ENCODE results near the gene TNKS2. TPM values are rescaled to one million over a fixed set of nuclear protein-coding genes. Genes with fewer than 3 reads are reported as not detected.

Gene TNKS2
- total and polyA plus RNA-seq, 2 of the 13 experiments (the other 11 are each of a cell fraction or from before 2014, with no cell fraction given) = 15.2 to 19.4 TPM

DNA sequence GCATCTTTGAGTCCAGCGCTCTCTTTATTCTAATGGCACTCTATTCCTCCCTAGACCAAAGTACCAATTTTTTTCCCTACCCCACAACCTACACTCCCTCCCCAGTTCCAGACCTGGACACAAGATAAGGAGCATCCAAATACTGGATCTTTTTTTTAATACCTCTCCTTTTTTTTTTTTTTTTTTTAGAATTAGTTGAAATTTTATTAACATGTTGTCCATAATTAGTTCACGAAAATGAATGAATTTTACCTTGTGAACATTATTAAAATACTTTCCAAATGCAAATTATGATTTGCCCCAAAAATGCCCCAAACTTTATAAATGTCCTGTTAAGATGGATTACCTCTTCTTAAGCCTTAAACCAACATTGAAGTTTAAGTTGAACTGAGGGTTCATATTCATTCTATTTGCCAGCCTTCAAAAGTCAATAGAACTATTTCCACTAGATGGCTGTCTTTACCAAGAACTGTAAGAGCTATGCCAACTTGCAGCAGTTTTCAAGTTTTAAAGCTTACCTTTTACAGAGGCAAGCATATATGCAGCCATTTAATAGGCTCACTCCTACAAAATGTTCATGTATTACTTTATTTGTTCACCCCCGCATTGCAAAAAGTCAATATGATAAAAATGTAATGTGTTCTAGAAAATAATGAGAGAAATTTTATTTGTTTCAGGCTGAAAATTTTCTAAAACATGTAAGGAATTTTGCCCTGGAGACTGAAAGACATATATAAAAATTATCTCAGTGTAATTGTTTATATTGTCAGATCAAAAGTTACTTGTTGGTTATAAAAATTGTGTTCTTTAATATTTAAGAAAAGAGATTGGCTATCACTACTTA is 39.7 kb upstream of the TNKS2 start (continued):
- TF ChIP-seq, protein P1, sequence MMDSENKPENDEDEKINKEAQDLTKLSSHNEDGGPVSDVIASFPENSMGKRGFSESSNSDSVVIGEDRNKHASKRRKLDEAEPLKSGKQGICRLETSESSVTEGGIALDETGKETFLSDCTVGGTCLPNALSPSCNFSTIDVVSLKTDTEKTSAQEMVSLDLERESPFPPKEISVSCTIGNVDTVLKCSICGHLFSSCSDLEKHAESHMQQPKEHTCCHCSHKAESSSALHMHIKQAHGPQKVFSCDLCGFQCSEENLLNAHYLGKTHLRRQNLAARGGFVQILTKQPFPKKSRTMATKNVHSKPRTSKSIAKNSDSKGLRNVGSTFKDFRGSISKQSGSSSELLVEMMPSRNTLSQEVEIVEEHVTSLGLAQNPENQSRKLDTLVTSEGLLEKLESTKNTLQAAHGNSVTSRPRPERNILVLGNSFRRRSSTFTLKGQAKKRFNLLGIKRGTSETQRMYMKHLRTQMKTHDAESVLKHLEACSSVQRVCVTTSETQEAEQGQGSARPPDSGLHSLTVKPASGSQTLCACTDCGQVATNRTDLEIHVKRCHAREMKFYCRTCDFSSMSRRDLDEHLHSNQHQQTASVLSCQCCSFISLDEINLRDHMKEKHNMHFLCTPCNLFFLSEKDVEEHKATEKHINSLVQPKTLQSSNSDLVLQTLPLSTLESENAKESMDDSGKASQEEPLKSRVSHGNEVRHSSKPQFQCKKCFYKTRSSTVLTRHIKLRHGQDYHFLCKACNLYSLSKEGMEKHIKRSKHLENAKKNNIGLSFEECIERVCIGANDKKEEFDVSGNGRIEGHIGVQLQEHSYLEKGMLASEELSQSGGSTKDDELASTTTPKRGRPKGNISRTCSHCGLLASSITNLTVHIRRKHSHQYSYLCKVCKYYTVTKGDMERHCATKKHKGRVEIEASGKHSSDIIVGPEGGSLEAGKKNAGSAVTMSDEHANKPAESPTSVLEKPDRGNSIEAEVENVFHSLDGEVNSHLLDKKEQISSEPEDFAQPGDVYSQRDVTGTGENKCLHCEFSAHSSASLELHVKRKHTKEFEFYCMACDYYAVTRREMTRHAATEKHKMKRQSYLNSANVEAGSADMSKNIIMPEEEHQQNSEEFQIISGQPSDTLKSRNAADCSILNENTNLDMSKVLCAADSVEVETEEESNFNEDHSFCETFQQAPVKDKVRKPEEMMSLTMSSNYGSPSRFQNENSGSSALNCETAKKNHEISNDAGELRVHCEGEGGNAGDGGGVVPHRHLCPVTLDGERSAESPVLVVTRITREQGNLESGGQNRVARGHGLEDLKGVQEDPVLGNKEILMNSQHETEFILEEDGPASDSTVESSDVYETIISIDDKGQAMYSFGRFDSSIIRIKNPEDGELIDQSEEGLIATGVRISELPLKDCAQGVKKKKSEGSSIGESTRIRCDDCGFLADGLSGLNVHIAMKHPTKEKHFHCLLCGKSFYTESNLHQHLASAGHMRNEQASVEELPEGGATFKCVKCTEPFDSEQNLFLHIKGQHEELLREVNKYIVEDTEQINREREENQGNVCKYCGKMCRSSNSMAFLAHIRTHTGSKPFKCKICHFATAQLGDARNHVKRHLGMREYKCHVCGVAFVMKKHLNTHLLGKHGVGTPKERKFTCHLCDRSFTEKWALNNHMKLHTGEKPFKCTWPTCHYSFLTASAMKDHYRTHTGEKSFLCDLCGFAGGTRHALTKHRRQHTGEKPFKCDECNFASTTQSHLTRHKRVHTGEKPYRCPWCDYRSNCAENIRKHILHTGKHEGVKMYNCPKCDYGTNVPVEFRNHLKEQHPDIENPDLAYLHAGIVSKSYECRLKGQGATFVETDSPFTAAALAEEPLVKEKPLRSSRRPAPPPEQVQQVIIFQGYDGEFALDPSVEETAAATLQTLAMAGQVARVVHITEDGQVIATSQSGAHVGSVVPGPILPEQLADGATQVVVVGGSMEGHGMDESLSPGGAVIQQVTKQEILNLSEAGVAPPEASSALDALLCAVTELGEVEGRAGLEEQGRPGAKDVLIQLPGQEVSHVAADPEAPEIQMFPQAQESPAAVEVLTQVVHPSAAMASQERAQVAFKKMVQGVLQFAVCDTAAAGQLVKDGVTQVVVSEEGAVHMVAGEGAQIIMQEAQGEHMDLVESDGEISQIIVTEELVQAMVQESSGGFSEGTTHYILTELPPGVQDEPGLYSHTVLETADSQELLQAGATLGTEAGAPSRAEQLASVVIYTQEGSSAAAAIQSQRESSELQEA (CRISPR knock-in tag; IDR thresholded peaks at IDR 0.05; ENCODE audit: not compliant biosample characterization) = no peak
- peak; percentile 87 for TF ChIP-seq SMC3 (IDR thresholded peaks at IDR 0.05; ENCODE audit: low read length)
- TF ChIP-seq, protein P2, sequence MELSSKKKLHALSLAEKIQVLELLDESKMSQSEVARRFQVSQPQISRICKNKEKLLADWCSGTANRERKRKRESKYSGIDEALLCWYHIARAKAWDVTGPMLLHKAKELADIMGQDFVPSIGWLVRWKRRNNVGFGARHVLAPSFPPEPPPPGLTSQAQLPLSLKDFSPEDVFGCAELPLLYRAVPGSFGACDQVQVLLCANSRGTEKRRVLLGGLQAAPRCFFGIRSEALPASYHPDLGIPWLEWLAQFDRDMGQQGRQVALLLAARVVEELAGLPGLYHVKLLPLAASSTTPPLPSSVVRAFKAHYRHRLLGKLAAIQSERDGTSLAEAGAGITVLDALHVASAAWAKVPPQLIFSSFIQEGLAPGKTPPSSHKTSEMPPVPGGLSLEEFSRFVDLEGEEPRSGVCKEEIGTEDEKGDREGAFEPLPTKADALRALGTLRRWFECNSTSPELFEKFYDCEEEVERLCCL (CRISPR knock-in tag; IDR thresholded peaks at IDR 0.05; ENCODE audit: borderline replicate concordance) = no peak
- TF ChIP-seq, protein P3, sequence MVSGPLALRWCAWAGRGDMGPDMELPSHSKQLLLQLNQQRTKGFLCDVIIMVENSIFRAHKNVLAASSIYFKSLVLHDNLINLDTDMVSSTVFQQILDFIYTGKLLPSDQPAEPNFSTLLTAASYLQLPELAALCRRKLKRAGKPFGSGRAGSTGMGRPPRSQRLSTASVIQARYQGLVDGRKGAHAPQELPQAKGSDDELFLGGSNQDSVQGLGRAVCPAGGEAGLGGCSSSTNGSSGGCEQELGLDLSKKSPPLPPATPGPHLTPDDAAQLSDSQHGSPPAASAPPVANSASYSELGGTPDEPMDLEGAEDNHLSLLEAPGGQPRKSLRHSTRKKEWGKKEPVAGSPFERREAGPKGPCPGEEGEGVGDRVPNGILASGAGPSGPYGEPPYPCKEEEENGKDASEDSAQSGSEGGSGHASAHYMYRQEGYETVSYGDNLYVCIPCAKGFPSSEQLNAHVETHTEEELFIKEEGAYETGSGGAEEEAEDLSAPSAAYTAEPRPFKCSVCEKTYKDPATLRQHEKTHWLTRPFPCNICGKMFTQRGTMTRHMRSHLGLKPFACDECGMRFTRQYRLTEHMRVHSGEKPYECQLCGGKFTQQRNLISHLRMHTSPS (CRISPR knock-in tag; IDR thresholded peaks at IDR 0.05; ENCODE audit: low read depth) = no peak
- TF ChIP-seq, protein P4, sequence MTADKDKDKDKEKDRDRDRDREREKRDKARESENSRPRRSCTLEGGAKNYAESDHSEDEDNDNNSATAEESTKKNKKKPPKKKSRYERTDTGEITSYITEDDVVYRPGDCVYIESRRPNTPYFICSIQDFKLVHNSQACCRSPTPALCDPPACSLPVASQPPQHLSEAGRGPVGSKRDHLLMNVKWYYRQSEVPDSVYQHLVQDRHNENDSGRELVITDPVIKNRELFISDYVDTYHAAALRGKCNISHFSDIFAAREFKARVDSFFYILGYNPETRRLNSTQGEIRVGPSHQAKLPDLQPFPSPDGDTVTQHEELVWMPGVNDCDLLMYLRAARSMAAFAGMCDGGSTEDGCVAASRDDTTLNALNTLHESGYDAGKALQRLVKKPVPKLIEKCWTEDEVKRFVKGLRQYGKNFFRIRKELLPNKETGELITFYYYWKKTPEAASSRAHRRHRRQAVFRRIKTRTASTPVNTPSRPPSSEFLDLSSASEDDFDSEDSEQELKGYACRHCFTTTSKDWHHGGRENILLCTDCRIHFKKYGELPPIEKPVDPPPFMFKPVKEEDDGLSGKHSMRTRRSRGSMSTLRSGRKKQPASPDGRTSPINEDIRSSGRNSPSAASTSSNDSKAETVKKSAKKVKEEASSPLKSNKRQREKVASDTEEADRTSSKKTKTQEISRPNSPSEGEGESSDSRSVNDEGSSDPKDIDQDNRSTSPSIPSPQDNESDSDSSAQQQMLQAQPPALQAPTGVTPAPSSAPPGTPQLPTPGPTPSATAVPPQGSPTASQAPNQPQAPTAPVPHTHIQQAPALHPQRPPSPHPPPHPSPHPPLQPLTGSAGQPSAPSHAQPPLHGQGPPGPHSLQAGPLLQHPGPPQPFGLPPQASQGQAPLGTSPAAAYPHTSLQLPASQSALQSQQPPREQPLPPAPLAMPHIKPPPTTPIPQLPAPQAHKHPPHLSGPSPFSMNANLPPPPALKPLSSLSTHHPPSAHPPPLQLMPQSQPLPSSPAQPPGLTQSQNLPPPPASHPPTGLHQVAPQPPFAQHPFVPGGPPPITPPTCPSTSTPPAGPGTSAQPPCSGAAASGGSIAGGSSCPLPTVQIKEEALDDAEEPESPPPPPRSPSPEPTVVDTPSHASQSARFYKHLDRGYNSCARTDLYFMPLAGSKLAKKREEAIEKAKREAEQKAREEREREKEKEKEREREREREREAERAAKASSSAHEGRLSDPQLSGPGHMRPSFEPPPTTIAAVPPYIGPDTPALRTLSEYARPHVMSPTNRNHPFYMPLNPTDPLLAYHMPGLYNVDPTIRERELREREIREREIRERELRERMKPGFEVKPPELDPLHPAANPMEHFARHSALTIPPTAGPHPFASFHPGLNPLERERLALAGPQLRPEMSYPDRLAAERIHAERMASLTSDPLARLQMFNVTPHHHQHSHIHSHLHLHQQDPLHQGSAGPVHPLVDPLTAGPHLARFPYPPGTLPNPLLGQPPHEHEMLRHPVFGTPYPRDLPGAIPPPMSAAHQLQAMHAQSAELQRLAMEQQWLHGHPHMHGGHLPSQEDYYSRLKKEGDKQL (CRISPR knock-in tag; IDR thresholded peaks at IDR 0.05; ENCODE audit: low read depth) = no peak
